B cell (primary cell): ENCODE results near the gene ZNF253. TPM values are rescaled to one million over a fixed set of nuclear protein-coding genes. Genes with fewer than 3 reads are reported as not detected.
"Not testable (repeated sequence)": the region's sequence is repeated elsewhere in the genome, so short reads cannot be mapped to it uniquely, and the experiment has no call there.

Source experiments
- ATAC-seq: fragments of 200-7000 bp; cut with Tn5 transposase; one replicate; pipeline ENCODE4 v1.10.0; 2021; ENCODE audit warnings: low read depth, mild to moderate bottlenecking, moderate number of reproducible peaks, moderate library complexity
- CTCF ChIA-PET: fragments of 350-600 bp; sonication (Branson Sonifier 250); formaldehyde crosslinking; loops from one replicate; lab custom pipeline; 2021; ENCODE audit warnings: antibody characterized with exemption, inconsistent platforms; lab: Charles Lee
- POLR2A ChIA-PET: fragments of 350-600 bp; sonication (Branson Sonifier 250); formaldehyde crosslinking; loops from one replicate; lab custom pipeline; 2021; ENCODE audit warnings: antibody characterized with exemption; lab: Charles Lee
- DNase-seq: peaks from one replicate; pipeline ENCODE4 v3.0.0; 2013
- H2AFZ ChIP-seq: 2 replicates; pipeline ENCODE4 v1.6.1; 2012; ENCODE audit warnings: mild to moderate bottlenecking, low read depth, low read length; ENCODE audit not compliant: insufficient read depth, poor library complexity, severe bottlenecking
- H3K27ac ChIP-seq, 2 donors: 1 replicate in 1 of 2; 2 replicates in 1 of 2; pipeline ENCODE4 v1.5.1; 2012 to 2013; ENCODE audit warnings: low read length in 2 of 2, mild to moderate bottlenecking in 2 of 2, moderate library complexity in 1 of 2
- H3K27me3 ChIP-seq, 4 experiments: fragments of 200-600 bp in 1 of 4; sonication (generic) in 1 of 4; replicated peaks in 1 of 4; 1 replicate in 2 of 4; 2 replicates in 2 of 4; pipeline versions ENCODE4 v1.6.1 to v1.7.0; 2013 to 2016; ENCODE audit warnings: low read length in 3 of 4, mild to moderate bottlenecking in 2 of 4, mixed read lengths in 1 of 4, moderate library complexity in 1 of 4; ENCODE audit not compliant: insufficient read depth in 4 of 4, control insufficient read depth in 3 of 4; ENCODE audit errors: control extremely low read depth in 1 of 4
- H3K36me3 ChIP-seq, 2 experiments: replicated peaks in 1 of 2; 1 replicate in 1 of 2; 2 replicates in 1 of 2; pipeline versions ENCODE4 v1.6.1 to v1.7.1; 2013; ENCODE audit warnings: low read length in 1 of 2; ENCODE audit not compliant: insufficient read depth in 2 of 2, control insufficient read depth in 1 of 2; ENCODE audit errors: control extremely low read depth in 1 of 2, extremely low read depth in 1 of 2
- H3K4me1 ChIP-seq, 2 donors: fragments of 200-600 bp in 1 of 2; sonication (generic) in 1 of 2; 1 replicate in 1 of 2; 2 replicates in 1 of 2; pipeline versions ENCODE4 v1.5.1 to v1.6.1; 2013 to 2017; ENCODE audit warnings: low read length in 2 of 2; ENCODE audit not compliant: control insufficient read depth in 2 of 2, insufficient read depth in 2 of 2
- H3K4me2 ChIP-seq: replicated peaks from 2 replicates; pipeline ENCODE3; 2012; ENCODE audit warnings: mild to moderate bottlenecking, low read depth, low read length; ENCODE audit not compliant: poor library complexity, severe bottlenecking
- H3K4me3 ChIP-seq, 5 experiments: fragments of 200-600 bp in 1 of 5; sonication (generic) in 1 of 5; 1 replicate in 3 of 5; 2 replicates in 2 of 5; pipeline versions ENCODE4 v1.5.1 to v1.7.0; 2011 to 2016; ENCODE audit warnings: low read length in 4 of 5, mild to moderate bottlenecking in 4 of 5, low read depth in 2 of 5, control low read depth in 1 of 5, moderate library complexity in 1 of 5; ENCODE audit not compliant: insufficient read depth in 1 of 5; ENCODE audit errors: control extremely low read depth in 1 of 5, extremely low read depth in 1 of 5
- H3K79me2 ChIP-seq: fragments of 200-600 bp; sonication (generic); one replicate; pipeline ENCODE4 v1.6.0; 2016; ENCODE audit warnings: low read length; ENCODE audit not compliant: control insufficient read depth, insufficient read depth
- H3K9ac ChIP-seq: fragments of 200-600 bp; sonication (generic); 2 replicates; pipeline ENCODE4 v1.6.1; 2017; ENCODE audit warnings: mild to moderate bottlenecking, low read length, moderate library complexity
- H3K9me3 ChIP-seq, 3 donors: one replicate each; pipeline versions ENCODE4 v1.6.1 to v1.7.1; 2013; ENCODE audit warnings: low read length in 2 of 3; ENCODE audit not compliant: control insufficient read depth in 2 of 3, insufficient read depth in 1 of 3; ENCODE audit errors: control extremely low read depth in 1 of 3
- H4K20me1 ChIP-seq: 2 replicates; pipeline ENCODE4 v1.6.0; 2012; ENCODE audit warnings: mild to moderate bottlenecking, low read length; ENCODE audit not compliant: insufficient read depth, control insufficient read depth, poor library complexity, severe bottlenecking
- H3K27ac Mint-ChIP-seq: one replicate; pipeline ENCODE4 v1.8.0; 2021; ENCODE audit warnings: mixed read lengths
- H3K27me3 Mint-ChIP-seq: one replicate; pipeline ENCODE4 v1.8.0; 2021; ENCODE audit warnings: mixed read lengths
- H3K4me1 Mint-ChIP-seq: one replicate; pipeline ENCODE4 v1.8.0; 2021; ENCODE audit warnings: mixed read lengths
- H3K4me3 Mint-ChIP-seq: one replicate; pipeline ENCODE4 v1.8.0; 2021; ENCODE audit warnings: mixed read lengths
- H3K9me3 Mint-ChIP-seq: one replicate; pipeline ENCODE4 v1.8.0; 2022; ENCODE audit warnings: mixed read lengths; ENCODE audit not compliant: insufficient read depth
- EZH2 ChIP-seq: IDR thresholded peaks from 2 replicates; pipeline ENCODE4 v1.6.1; 2012; ENCODE audit warnings: borderline replicate concordance, low read depth, mild to moderate bottlenecking, moderate library complexity, low read length; ENCODE audit not compliant: insufficient read depth, poor library complexity, severe bottlenecking
- WGBS: methylation state at CpG from one replicate; pipeline ENCODE4 v1.1.5; 2013; ENCODE audit warnings: missing lambda C conversion rate; ENCODE audit not compliant: insufficient coverage; 5-methylcytosine and 5-hydroxymethylcytosine counted together
- intact Hi-C: fragments of 100-400 bp; cut with micrococcal nuclease; formaldehyde crosslinking; loops from one replicate; pipeline ENCODE4 v1.10.0; 2022
- polyA plus RNA-seq: library from polyadenylated mRNA; depleted of rRNA; stranded (reverse); fragments of >200 nt; gene quantifications from 2 replicates; pipeline ENCODE4 v1.2.3, GENCODE V29; 2012
- total RNA-seq, 2 donors: library from RNA; stranded (reverse); fragments of 120-200 nt in 1 of 2; gene quantifications; 1 replicate in 1 of 2; 2 replicates in 1 of 2; pipeline versions ENCODE4 v1.2.3 to v1.2.4, GENCODE V29; 2013 to 2022
- TF ChIP-seq, protein P1 (sequence below): fragments of 200-600 bp; IDR thresholded peaks from one replicate; pipeline ENCODE4 v1.8.0; 2022; ENCODE audit warnings: antibody characterized with exemption, mild to moderate bottlenecking

Gene ZNF253
- total and polyA plus RNA-seq, 2 donors (not counting 1 experiment from before 2014, with no cell fraction given), result 5.5 to 28.6 TPM

GRCh38 chr19:19849056-19849455 lies 16.6 kb upstream of the ZNF253 start:
- Histone ChIP-seq H3K36me3 (no peaks in the 10 kb centered on the region), H3K4me3 (no peak overlapping the region), H3K27me3 (no peaks in the 10 kb centered on the region), H3K9ac (no peak overlapping the region), H3K9me3 (peaks cover 4 to 29% (median 4%) of the 10 kb centered on the region in 3 donors), H3K27ac (peak overlapping the region; percentile 41 to 53), H3K4me2 (peak overlapping the region; percentile 38), H2AFZ (peak overlapping the region; percentile 5), H4K20me1 (no peaks in the 10 kb centered on the region), H3K4me1 (peaks cover 6 to 20% of the 10 kb centered on the region in 2 donors), H3K79me2 (no peaks in the 10 kb centered on the region)
- Mint-ChIP-seq H3K9me3 (peaks cover 1% of the 10 kb centered on the region), H3K27ac (no peak overlapping the region), H3K27me3 (no peaks in the 10 kb centered on the region), H3K4me1 (peaks cover 18% of the 10 kb centered on the region), H3K4me3 (peak overlapping the region; percentile 39)
- TF ChIP-seq, protein P1, sequence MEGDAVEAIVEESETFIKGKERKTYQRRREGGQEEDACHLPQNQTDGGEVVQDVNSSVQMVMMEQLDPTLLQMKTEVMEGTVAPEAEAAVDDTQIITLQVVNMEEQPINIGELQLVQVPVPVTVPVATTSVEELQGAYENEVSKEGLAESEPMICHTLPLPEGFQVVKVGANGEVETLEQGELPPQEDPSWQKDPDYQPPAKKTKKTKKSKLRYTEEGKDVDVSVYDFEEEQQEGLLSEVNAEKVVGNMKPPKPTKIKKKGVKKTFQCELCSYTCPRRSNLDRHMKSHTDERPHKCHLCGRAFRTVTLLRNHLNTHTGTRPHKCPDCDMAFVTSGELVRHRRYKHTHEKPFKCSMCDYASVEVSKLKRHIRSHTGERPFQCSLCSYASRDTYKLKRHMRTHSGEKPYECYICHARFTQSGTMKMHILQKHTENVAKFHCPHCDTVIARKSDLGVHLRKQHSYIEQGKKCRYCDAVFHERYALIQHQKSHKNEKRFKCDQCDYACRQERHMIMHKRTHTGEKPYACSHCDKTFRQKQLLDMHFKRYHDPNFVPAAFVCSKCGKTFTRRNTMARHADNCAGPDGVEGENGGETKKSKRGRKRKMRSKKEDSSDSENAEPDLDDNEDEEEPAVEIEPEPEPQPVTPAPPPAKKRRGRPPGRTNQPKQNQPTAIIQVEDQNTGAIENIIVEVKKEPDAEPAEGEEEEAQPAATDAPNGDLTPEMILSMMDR, result no peak
- TF ChIP-seq EZH2, result no peak
- CTCF ChIA-PET, result interaction anchor here (1.2 kb wide), 1 partner anchor 11 kb away, joined by 4 read pairs; no protein-coding TSS in a partner anchor
- POLR2A ChIA-PET, result interaction anchor here (0.6 to 0.8 kb wide), 3 partner anchors 17 to 220 kb away, joined by 3 read pairs; partner anchors contain the start of gene ZNF253
- DNase-seq, result peak; percentile 38
- intact Hi-C loops, result no loop called here
- WGBS, result 20% methylated on average over 1 of the region's 6 CpGs
- peak; percentile 43 for ATAC-seq

DNA sequence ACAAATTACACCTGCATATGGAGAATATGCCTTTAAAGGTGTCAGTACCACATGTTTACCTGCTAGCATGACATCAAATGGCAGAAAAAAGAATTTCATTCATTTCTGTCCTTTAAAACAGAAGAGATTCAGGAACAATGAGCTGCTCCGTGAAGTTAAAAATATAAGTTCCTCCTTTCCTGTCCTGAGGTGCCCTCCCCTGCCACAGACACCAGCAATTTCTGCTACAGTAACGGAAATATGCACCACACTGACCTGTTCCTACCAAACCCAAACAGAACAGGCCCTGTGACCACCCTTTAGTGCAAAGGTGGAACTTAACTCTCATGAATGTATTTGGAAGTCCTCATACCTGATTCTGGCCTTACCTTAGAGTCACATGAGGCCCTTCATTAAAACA lies 13.9 kb upstream of the ZNF253 start:
- H3K4me3 ChIP-seq, DNase-seq, ATAC-seq, H3K27me3 Mint-ChIP-seq, H3K36me3 ChIP-seq, H3K27me3 ChIP-seq, H3K9me3 Mint-ChIP-seq, H3K79me2 ChIP-seq, H4K20me1 ChIP-seq, intact Hi-C loops, H3K4me3 Mint-ChIP-seq, H3K9ac ChIP-seq, H3K27ac ChIP-seq, H3K4me2 ChIP-seq, H2AFZ ChIP-seq: not testable (repeated sequence)
- WGBS, result 11% methylated on average over 1 of the region's 2 CpGs
- Mint-ChIP-seq H3K27ac (peak overlapping the region; percentile 28), H3K4me1 (peaks cover 22% of the 10 kb centered on the region)
- CTCF ChIA-PET, result interaction anchor here (0.8 to 1.5 kb wide), 2 partner anchors 30 to 75 kb away, joined by 3 to 4 read pairs; partner anchors contain the start of gene ZNF506
- Histone ChIP-seq H3K9me3 (peaks cover 0 to 12% (median 4%) of the 10 kb centered on the region in 3 donors), H3K4me1 (peaks cover 6 to 20% of the 10 kb centered on the region in 2 donors)
- POLR2A ChIA-PET, result interaction anchor here (1.2 kb wide), 1 partner anchor 9 kb away, joined by 3 read pairs; no protein-coding TSS in a partner anchor
